ENCODE results near the gene LAMA4.

- TF ChIP-seq EZH2 (IDR thresholded peaks at IDR 0.05; ENCODE audit: low read depth) (no peak), CTCF (conservative IDR thresholded peaks at IDR 0.05) (no peak)
These were observed 47.2 kb downstream of the LAMA4 start for GRCh38 chr6:112207131-112207530.

All from PC-9 (cell line).